ENCODE results near the gene FOXS1.

Gene FOXS1

DNA sequence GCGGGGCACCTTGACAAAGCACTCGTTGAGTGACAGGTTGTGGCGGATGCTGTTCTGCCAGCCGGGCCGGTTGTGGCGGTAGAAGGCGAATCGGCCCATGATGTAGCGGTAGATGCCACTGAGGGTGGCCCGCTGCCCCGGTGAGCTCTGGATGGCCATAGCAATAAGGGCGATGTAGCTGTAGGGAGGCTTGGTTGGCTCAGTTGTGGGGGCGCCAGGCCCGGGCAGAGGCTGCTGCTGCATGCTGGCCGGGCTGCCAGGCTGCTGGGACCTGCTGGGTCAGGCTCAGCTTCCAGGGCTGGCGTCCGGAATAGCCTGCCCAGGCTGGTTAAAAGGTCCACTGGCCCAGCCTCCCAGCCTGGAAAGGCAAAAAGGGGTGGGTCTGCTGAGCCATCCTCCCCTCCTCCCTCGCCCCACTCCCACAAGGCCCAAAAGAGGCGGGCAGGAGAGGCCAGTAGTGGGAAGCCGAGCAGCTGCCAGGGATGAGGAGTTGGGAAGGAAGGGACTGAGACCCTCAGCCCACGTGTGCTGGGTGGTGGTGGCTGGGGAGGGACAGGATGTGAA is at the start of gene FOXS1:
Gene FOXS1, minus strand, starts transcription at position 305 of the 564 bp plus-strand sequence. Its CDS starts 62 bp downstream, at position 243.
- no peak for DNase-seq

- DNase-seq: no peak
Observed at GRCh38 chr20:31890646-31891045, 45.2 kb upstream of the FOXS1 start.

DNA sequence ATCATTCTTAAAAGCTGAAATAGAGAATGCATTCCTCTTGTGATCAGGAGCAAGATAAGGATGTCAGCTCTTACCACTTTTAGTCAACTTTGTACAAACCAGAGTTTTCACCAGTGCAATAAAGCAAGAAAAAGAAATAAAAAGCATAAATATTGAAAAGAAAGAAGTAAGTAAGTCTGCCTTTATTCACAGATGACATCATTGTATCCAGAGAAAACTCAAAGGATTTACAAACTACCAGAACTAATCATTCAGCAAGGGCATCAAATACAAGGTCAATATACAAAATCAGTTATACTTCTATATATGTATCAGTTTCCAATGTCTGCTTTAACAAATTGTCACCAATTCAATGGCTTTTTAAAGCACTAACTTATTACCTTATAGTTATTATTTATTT is 38.4 kb upstream of the FOXS1 start:
- DNase-seq: no peak

- DNase-seq: no peak
Observed at GRCh38 chr20:31881945-31882344, 36.5 kb upstream of the FOXS1 start.

DNA sequence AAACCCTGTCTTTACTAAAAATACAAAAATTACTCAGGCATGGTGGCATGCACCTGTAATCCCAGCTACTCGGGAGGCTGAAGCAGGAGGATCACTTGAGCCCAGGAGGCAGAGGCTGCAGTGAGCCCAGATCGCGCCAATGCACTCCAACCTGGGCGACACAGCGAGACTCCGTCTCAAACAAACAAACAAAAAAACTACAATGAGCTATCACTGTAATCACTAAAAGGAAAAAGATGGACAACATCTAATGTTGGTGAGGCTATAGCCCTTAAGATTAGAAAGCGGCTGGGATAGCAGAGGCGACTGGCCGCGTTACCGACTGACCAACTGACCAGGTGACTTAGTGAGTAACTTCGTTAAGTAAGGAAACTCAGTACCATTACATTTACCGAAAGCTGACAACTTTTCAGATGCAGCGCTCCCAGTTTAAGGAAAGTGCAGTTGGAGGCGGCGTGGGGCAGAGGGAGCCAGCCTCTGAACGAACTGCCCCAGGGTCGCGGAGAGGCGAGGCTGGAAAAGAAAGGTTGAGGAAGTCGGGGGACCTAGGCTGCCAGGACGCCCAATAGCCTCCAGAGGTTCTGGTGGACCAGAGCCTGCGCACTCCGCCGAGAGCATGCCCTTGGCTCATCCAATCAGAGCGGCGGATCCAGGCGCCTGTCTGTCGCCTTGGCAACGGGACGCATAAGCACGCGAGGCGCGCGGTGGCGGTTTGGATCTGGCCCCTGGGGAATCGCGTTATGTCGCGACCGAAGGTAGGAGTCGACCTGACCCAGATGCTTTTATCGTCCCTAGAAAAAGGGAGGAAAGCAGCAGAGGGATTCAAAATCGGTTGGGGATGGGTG is 34.0 kb upstream of the FOXS1 start:
- DNase-seq: no peak

DNA sequence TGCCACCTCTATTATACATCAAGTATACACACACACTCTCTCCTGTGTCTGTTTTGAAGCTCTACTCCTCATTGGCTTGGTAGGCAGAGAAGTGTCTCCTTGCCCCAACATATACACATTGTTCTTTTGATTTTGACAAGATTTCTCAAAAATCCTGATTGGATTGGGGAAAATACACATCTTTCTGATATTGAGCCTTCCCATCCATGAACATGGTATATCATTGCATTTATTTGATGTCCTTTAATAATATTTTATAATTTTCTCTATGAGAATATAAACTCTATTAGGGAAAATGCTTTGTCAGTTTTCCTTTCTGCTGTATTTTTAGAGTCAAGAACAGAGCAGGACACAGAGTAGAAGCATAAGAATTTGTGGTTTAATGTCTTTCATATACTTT is 32.3 kb upstream of the FOXS1 start:
- DNase-seq: no peak

DNA sequence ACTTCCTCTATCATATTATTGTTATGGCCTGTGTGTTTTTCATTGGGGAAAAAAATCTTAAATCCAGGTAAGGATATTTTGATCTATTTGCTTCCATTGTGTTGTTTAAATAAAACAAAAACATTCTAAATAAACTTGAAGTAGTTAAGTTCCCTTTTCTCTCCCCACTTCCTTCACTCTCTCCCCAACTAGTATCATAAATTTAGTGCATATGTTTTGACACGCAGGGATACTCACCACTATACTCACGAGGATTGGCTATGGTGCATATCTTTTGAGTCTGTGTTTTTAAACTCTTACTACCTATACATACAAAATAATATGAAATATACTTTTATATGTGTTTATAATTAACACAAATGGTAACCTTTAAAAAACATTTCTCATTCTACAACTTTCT is 30.3 kb upstream of the FOXS1 start:
- no peak for DNase-seq

DNA sequence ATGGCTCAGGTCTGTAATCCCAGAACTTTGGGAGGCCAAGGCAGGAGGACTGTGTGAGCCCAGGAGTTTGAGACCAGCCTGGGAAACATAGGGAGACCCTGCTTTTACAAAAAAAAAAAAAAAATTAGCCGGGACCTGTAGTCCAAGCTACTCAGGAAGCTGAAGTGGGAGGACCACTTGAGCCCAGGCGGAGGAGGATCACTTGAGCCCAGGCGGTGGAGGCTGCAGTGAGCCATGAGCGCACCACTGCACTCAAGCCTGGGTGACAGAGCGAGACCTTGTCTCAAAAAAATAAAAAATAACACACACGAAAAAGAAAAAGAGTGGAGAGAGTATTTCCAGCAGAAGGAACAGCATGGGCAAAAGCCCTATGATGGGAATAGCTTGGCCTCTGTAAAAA is 27.0 kb upstream of the FOXS1 start:
- DNase-seq: no peak

- DNase-seq: no peak
Observed at GRCh38 chr20:31871618-31871954, 26.2 kb upstream of the FOXS1 start.

DNA sequence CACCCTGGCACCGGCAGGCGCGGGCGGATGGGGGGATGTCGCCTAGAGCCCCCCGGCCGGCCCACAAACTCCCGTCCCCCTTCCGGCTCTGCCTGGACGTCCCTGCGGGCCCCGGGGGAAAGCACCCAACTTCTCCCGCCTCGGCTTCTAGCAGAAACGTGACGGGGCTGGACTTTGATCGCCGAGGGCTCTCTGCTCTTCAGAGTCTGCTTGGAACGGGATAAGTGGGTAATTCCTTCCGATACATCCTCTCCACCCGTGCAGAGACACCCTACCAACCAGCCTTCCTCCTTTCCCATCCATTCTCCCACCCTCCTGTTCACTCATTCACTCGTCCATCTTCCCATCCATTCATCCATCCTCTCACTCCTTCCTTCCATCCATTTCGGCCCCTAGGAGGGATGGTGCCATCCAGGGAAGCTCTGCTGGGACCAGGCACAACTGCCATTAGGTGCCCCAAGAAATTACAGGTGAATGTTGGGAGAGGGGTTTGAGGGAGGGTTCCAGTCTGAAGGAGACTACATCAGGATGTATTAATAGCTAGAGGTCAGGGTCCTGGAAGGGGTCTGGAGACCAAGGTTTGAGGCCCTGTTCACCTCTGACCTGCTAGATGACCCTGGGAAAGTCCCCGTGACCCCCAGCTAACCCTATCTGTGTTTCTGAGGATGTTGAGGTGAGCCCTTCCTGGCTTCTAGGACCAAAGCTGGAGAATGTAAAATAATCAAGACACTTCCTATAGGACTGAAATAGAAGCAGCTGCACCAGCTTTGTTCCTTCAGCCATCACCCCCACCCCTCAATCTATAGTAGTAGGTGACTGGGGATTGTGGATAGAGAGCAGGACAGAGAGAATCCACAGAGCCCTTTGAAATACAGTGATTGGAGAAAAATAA is 25.6 kb upstream of the FOXS1 start:
- DNase-seq: no peak

DNA sequence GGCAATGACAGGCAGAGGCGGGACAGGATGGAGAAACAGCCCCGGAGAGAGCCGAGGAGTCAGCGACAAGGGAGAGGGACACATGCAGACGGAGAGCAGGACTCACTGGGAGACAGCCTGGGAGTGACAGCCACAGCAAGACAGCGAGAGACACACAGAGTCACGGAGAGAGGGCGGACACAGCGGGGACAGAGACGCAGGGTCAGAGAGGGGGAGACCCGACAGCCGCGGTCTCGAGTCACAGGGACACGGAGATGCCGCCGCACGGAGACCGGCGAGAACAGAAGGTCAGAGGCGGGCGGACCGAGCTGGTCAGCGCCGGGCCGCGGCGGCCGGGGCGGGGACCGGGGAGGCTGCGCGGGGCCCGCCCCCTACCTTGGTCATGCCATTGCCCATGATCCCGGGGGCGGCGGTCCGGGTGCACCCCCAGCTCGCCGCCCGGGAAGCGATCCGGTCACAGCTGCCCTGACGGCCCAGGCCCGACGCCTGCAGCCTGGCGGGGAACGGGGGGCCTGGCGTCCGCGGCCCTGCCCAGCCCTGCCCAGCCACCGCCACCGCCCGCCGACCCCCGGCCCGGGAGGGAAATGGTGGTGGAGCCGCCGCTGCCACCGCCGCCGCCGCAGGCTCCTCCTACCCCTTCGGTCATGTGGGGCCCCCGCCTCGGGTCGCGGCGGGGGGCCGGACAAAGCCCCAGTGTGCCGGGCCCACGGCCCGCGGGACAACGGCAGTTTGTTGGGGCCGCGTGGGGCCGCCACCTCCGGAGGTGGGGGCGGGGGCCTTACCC is 24.7 kb upstream of the FOXS1 start, which contains the start of the genes DUSP15 and TTLL9:
Gene DUSP15, minus strand, starts transcription at position 586 of the 784 bp plus-strand sequence. Its CDS starts 190 bp downstream, at position 396.
Gene TTLL9, plus strand, starts transcription at position 693 of the 784 bp plus-strand sequence. CDS start 493 bp downstream, outside the sequence.
- no peak for DNase-seq

- no peak for DNase-seq
Observed at GRCh38 chr20:31869673-31869941, 24.2 kb upstream of the FOXS1 start.

GRCh38 chr20:31868853-31869672 is 23.7 kb upstream of the FOXS1 start:
- DNase-seq: no peak

DNA sequence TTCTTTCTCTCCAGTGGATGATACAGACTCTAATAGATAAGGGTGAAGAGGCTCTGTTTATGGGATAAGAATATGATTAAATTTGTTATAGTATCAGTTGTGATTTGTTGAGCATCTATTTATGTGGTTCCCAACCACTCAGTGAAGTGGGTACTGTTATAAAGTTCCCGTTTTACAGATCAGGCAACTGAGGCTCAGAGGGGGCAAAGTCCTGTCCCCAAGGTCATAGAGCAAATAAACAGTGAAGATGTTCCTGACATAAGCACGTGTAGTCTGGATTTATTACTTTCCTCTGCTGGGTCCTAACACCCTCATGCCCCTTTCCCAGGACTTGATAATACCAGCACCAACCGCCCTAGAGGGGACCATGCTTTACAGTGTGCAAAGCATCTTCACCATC is 20.8 kb upstream of the FOXS1 start:
- DNase-seq: no peak

DNA sequence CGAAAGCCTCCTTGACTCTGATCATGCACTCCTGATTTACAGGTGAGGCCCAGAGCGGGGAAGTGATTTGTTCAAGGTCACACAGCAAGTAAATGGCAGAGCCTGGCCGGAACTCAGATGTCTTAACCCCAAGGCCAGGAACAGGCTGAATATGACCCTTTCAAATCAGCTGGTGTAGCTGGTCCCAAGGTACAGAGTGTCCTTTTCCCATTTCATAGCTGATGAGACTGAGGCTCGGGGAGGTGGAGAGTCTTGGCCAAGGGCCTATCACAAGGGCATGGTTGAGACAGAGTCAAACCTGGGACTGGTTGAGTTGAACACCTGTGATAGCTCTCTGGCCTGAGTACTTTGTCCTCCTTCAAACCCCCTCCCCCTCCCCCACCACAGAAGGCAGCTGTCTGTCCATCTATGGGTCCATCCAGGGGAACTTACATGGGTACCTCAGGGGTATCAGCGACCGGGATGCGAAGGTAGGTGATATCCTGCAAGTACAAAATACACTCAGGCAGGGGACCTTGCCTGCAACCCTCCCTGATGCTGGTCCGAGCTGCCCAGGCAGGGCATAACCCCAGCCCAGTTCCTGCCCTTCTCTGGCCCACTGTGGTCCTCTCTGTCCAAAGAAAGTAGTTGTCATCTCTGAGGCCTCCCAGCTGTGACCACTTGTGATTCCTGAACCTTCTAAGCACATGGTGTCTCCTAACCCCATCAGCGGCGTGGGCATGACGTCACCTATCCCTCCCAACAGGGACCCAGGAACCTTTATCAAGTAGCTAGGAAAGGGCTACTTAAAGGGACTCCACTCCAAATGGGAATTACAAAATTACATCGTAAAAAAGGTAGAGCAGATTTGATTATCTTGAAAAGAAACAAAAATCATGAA is 19.4 kb upstream of the FOXS1 start:
- no peak for DNase-seq

DNA sequence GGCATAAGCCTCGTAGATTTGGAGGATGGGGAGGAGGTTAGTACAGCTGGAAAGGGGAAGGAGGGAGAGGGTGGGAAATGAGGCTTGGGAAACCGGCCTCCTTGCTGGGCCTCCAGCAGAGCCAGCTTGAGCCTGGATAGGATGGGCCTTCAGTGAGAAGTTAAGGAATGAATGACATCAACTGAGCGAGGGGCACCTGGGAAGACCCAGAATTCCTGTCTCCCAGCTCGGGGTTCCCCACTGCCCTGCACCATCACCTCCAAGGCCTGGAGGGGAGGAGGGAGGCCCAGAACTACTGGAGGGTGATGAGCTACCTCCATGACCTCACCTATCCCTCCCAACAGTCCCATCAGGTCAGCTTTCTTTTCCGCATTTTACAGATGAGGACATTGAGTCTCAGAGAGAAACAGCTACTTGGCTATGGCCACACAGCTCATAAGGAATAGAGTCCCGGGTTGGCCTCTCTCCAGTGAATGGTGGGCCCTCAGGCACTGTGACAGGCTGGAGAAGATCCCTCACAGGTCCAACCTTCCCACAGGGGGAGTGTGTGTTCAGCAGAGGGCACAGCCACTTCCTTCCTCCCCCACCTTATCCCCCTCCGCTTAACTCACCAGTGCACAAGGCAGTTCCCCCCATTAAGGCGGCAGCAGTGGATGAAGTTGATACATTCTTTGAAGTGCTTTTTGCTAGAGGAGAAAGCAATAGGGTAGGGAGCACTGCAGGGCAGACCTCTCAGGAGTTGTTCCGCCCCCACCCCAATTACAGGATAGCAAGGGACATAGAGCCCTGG is 18.1 kb upstream of the FOXS1 start:
- DNase-seq: no peak

DNA sequence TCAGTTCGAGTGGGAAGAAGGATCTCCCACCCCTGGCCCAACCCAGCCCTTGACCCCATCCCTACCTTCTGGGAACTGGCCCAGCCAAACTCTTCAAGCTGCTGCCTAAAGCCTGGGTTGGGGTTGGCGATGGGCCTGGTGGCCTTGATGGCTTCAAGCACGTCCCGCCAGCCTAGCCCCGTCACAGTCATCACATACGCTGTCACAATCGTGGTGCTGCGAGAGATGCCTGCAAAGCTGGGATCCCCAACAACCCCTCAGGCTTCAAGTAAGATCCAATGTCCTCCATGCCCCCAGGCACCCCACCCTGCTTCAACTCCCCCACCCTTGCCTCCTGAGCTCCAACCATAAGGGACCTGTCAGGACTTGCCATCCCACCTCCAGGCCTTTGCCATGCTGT is 17.1 kb upstream of the FOXS1 start:
- no peak for DNase-seq

DNA sequence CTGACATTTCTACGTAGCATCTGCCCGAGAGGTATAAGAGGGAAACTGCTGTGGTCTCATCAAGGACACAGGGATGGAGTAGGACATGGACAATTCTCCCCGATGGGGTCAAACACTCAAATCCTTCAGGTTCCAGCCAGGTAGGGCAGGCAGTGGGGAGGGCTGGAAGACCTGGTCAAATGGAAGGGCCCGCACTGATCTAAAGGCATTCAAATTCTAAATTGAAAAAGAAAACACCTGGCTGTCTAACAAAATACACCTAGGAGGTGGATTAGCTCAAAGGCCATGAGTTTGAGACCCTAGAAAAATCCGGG is 16.7 kb upstream of the FOXS1 start:
- no peak for DNase-seq

DNA sequence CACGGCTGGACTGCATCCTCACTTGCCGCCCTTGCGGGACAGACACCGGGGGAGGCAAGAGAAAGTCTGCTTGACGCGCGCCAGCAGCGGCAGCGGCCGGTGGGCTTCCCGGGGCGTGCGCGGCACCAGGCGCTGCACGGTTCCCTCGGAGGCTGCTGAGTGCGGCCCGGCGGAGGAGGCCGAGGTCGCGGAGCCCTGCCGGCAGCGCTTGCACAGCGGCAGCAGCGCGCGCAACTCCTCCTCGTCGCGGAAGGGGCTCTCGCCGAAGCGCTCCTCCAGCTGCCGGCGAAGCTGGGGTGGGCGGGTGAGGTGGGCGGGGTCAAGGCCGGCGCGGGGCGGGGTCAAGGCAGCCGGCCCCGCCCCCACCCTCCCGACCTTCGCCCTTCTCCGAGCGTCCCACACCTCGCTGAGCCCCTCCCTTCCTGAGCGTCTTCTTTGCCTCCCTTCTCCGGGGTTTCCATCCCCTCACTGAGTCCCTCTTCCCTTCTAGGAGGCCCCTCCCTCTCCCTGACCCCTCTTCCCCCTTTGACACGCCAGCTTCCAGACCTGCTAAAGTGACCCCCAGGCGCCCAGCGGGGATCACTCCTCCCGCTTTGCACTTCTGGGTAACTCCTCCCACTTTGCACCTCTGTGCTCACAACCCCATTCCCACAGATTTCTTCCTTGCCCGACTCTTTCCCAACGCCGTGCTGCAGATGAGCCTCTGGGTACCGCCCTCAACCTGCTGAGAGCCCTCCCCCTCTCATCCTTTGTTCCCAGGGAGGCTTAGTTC is 16.2 kb upstream of the FOXS1 start:
- DNase-seq: no peak

DNA sequence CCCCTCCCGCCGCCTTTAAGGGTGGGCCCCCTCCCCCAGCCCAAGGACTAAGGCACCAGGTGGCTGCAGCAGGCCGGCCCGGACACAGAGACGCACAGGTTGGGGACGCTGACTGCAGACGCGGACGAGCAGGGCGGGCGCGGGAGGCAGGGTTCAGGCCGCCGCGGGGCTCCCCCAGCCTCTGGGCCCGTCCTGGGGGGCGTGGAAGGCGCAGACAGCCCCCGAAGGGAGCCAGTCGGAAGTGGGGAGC is 15.7 kb upstream of the FOXS1 start:
- DNase-seq: no peak
